ENCODE results near the gene PRELID3B.

GRCh38 chr20:59017493-59018231 lies 24.9 kb downstream of the PRELID3B start:
- TF ChIP-seq CTCF (IDR thresholded peaks at IDR 0.05), result no peak
- no peak for TF ChIP-seq EZH2 (IDR thresholded peaks at IDR 0.05)

Measured in neural progenitor cell (in vitro differentiated cells).